Stomach (tissue), 4 donors: ENCODE measurements around the gene RNU6-8.

Experiments used
- CTCF ChIP-seq, 7 experiments: fragments of 450-650 bp in 4 of 7; fragments of 200-600 bp in 3 of 7; sonication (generic) in 3 of 7; IDR thresholded peaks; one replicate each; pipeline ENCODE4 v1.5.1; 2016 to 2019; ENCODE audit warnings: antibody characterized with exemption in 7 of 7, control low read depth in 2 of 7, mild to moderate bottlenecking in 1 of 7
- EP300 ChIP-seq: sonication (generic); formaldehyde crosslinking; IDR thresholded peaks from one replicate; pipeline ENCODE4 v1.6.1; 2017; ENCODE audit warnings: antibody characterized with exemption
- POLR2A ChIP-seq, 4 donors: fragments of 450-650 bp; IDR thresholded peaks; one replicate each; pipeline ENCODE4 v1.6.1; 2016; ENCODE audit warnings: antibody characterized with exemption in 4 of 4, control low read depth in 2 of 4, mild to moderate bottlenecking in 1 of 4, moderate library complexity in 1 of 4
- POLR2AphosphoS5 ChIP-seq, 3 donors: sonication (generic); formaldehyde crosslinking; IDR thresholded peaks; one replicate each; pipeline ENCODE4 v1.6.1; 2016; ENCODE audit warnings: antibody characterized with exemption in 3 of 3

- TF ChIP-seq CTCF (IDR thresholded peaks at IDR 0.05) (no peak), POLR2AphosphoS5 (IDR thresholded peaks at IDR 0.05) (no peak), EP300 (no peak), POLR2A (IDR thresholded peaks at IDR 0.05) (no peak)
Observed at GRCh38 chr14:32195636-32196035, 7.4 kb downstream of the RNU6-8 start.
